Activated CD4-positive, alpha-beta T cell treated with anti-CD3 and anti-CD28 coated beads for 24 hours (primary cell): ENCODE measurements around the gene SEMA3G.

Experiments used
- DNase-seq, 2 donors: peaks; one replicate each; pipeline ENCODE4 v3.0.0-alpha.2; 2020; ENCODE audit warnings: low read depth in 2 of 2

The SEMA3G gene

DNA sequence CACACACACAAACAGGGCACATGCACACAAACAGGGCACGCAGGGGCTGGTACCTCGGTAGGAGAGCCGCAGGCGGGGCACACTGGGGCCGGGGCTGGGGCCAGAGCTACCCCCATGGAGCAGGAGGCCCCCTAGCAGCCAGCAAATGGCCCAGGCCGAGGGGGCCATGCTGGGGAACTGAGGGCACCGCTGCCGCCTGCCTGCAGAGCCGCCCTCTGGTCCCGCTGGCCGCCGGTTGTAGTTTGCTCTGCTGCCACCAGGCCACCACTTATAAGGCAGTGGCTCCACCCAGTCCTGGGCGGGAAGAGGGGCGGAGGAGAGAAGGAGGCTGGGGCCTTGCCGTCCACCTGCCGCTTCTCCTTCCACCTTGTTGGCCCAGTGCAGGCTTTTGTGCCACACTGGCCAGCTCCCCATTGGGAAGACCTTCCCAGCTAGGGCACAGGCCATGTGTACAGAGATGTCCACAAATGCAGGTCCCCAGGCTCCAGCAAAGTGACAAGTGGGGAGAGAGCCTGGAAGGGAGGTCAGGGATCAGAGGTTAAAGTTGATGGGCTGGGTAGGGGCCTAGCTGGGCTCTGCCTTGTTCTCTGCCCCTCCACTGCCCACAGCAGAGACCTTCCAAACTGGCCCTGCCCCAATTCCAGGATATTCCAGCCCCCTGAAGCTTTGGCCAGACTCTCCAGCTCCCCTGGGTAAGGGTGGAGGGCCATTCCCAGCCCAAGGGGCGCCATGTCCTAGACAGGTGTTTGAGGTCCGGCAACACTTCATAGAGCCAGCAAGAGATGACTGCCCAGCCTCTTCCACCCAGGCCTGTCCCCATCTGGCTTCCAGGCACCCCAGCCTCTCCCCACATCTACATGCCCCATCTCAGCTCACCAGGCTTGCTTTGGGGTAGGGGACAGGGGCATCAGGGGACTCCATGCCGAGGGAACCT, at the start of gene SEMA3G:
SEMA3G (minus strand) TSS at position 244 of the 934 bp plus-strand sequence; CDS start at position 168, 76 bp downstream.
- DNase-seq: peak; percentile 54 to 71

DNA sequence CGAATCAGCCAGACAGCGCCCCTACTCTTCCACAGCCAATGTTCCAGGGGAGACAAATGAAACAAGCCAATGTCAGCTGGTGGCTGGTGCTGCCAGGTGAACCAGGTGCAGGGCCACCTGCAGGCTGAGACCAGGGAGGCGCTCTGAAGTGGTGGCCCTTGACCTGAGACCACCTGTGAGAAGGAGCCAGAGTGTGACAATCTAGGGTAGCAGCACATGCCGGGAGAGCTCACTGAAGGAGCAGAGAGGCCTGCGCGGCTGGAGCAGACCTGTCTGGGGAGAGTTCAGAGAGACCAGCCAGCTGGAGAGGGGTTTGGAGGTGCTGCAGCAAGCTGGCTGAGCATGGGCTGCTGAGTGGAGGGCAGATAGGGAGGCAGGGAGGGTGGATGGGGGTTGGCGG, 49.5 kb upstream of the SEMA3G start:
- no peak for DNase-seq

DNA sequence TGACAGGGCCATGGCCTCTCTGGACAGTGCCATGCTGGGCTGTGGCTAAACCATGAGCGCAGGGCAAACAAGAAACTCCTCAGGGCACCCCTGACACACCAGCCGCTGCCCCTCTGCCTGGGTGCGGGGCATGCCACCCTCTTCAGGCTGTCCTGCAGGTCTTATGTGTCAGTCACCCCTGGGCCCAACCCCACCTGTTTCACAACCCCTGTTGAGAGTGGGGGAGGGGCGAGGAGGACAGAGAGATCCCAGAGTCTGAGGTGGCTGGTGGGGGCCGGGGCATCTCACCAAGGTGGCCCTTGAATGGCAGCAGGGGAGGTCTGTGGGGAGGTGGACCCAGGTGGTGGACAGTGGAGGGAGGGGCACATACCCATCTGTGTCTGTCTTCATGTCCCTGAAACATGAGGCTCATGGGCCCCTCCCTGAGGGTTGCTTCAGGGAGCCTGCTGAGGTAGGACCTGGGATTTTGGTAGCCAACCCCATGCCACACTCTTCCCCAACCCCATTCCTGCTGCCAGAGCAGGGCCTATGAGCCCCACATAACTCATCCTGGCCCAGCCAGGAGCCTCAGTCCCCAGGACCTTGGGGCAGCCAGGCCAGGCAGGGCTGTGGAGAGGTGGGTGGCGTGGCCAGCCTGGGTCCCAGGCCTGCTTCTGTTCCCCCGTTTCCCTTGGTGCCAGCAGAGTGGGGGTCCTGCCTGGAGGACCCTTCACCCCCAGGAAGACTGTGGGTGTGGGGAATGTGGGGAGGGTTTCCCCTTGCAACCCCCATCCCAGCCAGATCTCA, 48.5 kb upstream of the SEMA3G start:
- DNase-seq: no peak

DNA sequence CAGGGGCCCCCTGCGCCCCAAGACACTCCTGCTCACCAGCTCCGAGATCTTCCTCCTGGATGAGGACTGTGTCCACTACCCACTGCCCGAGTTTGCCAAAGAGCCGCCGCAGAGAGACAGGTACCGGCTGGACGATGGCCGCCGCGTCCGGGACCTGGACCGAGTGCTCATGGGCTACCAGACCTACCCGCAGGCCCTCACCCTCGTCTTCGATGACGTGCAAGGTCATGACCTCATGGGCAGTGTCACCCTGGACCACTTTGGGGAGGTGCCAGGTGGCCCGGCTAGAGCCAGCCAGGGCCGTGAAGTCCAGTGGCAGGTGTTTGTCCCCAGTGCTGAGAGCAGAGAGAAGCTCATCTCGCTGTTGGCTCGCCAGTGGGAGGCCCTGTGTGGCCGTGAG, 47.2 kb upstream of the SEMA3G start:
- no peak for DNase-seq

DNA sequence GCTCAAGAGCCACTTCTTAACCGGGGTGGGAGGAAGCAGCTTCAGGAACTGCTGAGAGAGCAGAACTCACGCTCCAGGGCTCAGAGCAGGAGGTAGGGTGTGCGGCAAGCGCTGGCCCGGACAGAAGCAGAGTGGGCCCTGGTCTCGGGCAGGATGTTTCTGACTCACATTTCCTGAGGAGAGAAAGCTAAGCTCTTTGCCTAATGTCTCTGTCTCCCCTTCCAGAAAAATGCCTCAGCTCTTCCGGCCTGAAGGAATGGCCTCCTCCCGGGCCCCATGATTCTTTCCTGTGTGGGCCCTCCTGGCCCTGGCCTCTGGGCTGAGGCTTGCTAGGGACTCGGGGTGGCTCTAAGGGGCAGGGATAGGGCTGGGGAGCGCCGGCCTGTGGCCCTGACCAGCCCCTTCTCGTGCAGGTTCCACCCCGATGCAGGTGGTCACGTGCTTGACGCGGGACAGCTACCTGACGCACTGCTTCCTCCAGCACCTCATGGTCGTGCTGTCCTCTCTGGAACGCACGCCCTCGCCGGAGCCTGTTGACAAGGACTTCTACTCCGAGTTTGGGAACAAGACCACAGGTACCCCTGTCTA, 46.1 kb upstream of the SEMA3G start:
- no peak for DNase-seq

DNA sequence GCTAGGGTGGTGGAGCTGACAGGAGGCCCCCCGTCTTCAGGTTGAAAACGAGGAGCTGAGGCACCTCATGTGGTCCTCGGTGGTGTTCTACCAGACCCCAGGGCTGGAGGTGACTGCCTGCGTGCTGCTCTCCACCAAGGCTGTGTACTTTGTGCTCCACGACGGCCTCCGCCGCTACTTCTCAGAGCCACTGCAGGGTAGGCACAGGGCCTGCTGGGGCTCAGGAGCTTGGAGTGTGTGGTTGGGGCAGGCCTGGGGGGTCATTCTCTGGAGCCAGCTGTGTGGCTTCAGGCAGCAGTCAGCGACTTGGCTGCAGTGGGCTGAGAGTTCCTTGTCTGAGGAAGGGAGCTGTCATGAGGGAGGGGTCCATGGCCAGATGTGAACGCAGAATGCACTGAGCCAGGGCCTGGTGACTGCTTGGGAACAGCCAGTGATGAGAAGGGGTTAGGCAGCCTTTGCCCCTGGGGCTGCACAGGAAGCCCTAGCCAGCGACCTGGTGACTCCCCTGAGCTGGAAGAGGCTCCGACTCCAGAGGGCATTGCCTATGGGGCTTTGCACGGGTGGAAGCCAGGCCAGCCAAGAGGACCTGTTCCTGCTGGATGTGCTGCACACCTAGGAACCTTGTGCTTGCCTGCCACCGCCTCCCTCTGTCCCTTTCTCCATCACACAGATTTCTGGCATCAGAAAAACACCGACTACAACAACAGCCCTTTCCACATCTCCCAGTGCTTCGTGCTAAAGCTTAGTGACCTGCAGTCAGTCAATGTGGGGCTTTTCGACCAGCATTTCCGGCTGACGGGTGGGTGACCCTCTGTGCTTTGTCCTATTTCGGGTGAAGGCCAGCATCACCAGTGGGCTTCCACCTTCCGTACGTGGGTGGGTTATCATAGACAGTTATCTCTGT, 45.4 kb upstream of the SEMA3G start:
- no peak for DNase-seq

DNA sequence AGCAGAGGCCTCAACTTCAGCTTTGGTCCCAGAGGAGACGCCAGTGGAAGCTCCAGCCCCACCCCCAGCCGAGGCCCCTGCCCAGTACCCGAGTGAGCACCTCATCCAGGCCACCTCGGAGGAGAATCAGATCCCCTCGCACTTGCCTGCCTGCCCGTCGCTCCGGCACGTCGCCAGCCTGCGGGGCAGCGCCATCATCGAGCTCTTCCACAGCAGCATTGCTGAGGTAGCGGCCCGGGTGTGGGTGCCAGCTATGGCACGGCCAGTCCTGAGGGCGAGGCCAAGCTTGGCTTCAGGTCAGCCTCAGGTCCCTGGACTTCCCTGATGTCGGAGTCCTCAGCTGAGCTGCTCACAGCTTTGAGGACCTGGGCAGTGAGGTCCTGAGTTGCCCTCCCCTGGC, 44.5 kb upstream of the SEMA3G start:
- DNase-seq: no peak

DNA sequence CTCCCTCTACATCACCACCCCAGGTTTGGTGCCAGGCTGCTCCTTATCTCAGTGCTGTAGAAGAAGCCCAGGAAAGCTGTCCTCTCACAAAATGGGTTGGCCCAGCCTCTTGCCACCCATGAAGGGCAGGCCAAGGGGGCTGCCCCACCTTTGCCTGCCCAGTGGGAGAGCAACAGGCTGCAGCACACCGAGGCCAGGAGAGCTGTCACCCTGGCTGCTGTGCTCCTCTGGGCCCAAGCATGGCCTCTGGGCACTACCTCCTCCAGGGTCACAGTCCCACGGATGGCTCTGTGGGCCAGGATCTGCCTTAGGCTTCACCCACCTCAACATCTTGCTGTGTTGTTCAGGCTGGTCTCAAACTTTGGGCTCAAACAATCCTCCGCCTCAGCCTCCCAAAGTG, 43.8 kb upstream of the SEMA3G start:
- DNase-seq: no peak

DNA sequence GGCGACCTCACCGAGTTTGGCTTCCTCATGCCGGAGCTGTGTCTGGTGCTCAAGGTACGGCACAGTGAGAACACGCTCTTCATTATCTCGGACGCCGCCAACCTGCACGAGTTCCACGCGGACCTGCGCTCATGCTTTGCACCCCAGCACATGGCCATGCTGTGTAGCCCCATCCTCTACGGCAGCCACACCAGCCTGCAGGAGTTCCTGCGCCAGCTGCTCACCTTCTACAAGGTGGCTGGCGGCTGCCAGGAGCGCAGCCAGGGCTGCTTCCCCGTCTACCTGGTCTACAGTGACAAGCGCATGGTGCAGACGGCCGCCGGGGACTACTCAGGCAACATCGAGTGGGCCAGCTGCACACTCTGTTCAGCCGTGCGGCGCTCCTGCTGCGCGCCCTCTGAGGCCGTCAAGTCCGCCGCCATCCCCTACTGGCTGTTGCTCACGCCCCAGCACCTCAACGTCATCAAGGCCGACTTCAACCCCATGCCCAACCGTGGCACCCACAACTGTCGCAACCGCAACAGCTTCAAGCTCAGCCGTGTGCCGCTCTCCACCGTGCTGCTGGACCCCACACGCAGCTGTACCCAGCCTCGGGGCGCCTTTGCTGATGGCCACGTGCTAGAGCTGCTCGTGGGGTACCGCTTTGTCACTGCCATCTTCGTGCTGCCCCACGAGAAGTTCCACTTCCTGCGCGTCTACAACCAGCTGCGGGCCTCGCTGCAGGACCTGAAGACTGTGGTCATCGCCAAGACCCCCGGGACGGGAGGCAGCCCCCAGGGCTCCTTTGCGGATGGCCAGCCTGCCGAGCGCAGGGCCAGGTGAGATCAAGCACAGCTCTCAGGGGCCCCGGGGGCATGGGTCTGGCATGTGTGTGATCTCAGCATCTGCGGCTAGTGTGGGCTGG, 43.1 kb upstream of the SEMA3G start:
- no peak for DNase-seq

DNA sequence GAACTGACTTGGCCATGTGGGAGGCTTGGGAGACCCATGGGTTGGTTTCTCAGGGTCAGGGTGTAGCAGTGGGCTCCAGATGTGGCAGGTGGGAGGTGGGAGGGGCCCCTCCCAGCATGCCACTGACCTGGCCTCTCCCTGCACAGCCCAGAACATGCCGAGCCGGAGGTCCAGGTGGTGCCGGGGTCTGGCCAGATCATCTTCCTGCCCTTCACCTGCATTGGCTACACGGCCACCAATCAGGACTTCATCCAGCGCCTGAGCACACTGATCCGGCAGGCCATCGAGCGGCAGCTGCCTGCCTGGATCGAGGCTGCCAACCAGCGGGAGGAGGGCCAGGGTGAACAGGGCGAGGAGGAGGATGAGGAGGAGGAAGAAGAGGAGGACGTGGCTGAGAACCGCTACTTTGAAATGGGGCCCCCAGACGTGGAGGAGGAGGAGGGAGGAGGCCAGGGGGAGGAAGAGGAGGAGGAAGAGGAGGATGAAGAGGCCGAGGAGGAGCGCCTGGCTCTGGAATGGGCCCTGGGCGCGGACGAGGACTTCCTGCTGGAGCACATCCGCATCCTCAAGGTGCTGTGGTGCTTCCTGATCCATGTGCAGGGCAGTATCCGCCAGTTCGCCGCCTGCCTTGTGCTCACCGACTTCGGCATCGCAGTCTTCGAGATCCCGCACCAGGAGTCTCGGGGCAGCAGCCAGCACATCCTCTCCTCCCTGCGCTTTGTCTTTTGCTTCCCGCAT, 42.3 kb upstream of the SEMA3G start:
- no peak for DNase-seq

DNA sequence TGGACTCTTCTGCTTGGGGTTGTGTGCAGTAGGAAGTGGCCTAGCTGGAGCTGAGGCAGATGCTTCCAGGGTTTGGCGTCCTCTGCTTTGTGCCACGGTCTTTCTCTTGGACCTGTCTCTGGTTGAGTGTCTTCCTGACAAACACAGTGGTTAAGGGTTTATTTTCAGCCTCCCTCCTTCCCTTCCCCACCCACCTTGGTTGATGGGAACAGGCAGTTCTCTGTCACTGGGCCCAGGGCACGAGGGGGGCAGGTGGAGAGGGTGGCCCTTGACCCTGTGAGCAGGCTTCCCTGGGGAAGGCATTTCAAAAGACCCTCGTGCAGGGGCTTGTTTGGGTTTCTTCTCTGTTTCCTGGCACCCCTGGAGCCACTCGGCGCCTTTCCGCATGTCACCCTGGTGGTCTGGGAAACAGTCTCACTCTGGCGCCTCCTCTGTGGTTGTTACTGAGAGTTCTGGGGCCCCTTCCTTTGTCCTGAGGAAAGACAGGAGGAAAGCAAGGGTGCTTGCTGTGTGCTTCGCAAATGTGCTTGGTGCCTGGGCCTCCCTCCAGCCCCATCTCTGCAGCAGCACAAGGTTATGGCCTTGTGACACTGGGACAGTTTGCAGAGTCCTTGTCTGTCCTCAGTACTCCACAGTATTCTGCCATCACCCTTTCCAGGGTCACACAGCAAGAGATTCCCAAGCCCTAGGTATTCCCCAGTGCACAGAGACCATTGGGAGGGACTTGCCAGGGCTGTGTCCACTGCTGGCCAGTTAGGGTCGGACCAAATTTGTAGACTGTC, 40.0 kb upstream of the SEMA3G start:
- DNase-seq: no peak

DNA sequence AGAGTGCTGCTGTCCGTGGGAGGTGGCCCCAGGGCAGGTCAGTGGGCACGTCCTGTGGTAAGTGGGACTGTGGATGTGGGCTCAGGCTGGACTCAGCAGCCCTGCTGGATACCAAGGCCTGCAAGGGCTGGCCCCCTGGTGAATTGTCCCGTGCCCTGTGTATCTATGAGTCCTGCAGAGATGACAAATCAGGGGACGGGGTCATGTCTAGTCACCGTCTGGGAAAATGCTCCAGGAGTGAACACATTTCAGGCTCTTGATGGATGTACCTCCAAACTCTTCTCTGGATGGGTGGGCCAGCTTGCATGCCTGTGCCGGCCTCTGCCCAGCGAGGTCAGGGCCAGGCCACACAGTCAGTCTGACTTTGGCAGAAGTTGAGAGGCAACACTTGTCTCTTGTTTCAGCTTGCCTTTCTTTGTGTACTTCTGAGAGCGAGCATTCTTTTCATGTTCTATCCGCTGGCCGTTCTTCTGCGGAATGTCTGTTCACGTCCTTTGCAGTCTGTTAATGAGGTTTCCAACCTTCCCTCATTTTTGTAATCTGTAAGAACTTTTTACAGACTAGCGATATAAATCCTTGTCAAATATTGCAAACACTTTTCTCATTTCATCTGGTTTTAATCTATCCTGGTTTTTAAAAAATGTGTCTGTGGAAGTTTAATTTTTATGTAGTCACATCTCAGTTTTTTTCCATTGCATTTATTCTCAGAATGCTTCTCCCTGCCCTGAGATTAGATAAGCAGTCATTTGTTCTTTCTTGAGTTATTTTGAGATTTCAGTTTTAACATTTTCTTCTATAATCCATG, 38.9 kb upstream of the SEMA3G start:
- no peak for DNase-seq

DNA sequence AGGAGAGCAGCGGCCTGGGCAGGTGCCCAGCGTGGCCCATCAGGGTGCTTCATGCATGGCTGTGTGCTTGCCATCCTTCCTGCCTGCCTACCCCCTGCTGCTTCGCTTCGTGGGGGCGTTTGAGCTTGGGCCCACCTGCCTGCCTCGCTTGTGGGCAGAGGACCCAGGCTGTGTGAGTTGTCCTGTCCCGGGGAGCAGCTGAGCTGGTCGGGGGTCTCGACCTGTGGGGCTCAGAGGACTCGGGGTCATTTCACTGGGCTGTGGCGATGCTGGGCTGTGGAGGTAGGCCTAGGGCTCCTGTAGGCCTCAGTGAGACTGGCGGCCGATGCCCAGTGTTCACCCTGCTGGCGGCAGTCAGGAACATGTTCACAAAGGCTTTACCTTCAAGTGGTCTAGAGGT, 38.2 kb upstream of the SEMA3G start:
- DNase-seq: no peak

DNA sequence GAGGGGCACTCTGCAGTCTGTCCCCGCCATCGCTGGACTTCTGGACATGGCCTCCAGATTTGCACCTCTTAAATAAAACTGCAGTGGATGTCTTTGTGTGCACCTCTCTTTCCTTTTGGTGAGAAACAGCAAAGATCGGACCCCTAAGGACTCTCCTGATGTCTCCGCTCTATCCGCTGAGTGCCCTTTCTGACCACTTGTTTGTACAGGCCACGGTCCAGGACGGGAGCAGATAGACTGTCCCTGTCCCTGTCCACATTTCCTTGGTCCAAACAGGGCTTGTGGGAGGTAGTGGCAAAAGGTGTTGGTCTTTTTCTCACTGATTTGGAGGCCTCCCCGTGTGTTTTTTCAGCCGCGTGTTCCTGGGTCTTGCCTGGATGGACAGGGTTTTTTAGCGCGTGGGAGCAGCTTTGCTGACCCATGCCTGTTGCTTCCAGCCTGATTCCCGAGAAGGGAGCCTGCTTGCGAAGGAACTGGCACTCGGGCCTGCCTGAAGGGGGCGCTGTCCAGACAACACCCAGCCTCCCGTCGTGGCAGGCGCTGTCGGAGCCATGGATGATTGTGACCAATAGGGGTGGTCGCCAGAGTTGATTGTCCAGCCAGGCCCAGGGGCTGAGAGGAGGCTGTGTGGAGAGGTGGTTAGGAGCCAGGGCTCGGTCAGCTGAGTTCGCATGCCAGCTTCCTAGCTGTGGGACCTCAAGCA, 37.1 kb upstream of the SEMA3G start:
- DNase-seq: no peak

DNA sequence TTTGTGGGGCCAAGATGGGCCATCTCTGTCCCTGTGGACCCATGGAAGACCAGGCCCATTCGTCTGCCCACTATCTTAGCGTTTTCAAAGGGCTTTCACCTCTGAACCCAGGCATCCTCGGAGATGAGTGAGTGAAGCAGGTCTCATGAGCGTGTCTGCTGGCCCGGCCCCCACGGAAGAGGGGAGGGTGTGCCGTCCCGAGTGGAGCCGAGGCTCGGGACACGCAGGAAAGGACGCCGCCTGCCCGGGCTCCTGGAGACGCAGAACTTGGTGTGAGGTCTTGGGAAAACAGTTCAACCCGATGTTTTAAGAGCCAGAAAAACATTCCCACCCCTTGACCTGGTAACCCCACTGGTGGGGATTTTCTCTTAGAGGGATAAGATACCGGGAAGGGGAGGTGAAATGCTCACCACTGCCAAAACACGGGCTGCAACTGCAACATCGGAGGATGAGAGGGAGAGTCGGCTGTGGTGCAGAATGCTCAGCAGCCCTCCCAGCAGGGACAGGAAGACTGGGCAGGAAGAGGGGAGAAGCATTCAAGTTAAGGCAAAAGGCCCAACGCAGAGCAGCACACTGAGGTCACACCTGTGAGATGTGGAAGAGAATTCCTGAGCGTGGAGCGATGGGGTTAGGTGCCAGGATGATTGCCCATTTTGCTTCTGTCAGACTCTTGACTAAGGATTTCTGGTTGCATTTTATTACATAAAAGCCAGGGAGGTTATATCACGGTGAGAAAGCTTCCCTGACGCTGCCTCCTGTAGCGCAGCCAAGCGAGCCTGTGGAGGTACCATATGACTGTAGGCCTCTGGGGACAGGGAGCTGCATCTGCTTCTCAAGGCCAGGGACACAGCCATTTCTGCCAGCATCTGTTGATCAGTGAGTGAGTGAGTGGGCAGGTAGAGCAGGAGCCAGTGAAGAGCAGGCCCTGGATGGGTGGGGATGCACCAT, 36.1 kb upstream of the SEMA3G start:
- no peak for DNase-seq

DNA sequence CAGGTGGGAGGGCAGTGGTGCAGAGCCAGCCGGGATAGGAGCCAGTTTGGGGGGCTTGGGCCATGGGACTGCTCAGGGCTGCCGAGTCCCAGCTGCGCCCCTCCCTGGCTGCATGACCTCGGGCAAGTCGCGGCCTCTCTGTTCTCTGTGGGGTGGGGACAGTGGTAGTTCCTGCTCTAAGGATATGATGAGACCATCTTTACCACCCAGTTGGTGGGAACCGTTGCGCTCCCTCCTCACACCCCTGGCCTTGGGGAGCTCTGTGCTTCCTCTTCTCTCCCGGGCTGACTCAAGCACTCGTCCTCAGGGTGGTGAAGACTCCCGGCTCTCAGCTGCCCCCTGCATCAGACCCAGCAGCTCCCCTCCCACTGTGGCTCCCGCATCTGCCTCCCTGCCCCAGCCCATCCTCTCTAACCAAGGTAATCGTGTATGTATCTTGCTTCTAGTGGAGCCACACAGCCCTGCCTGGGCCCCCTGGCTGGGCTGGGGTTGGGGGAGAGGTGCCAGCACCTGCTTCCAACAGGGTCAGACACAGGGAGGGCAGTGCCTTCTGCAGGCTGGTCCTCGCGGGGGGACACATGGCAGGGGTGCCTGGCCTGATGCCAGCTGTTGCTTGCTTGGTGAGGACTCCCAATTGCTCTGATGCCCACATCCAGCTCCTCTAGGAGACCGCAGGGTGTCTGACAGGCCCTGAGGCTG, 35.1 kb upstream of the SEMA3G start:
- DNase-seq: no peak
